ENCODE results near the gene MPDZ. TPM values are rescaled to one million over a fixed set of nuclear protein-coding genes. Genes with fewer than 3 reads are reported as not detected.

MPDZ gene
- total and polyA plus RNA-seq, 9 donors: 24.6 to 69.2 (median 45.9) TPM

- peak overlapping the region; percentile 67 for H3K4me3 ChIP-seq
- peak; percentile 66 to 80 (median 74) for DNase-seq
- peaks cover 2% of the 10 kb centered on the region for H3K4me1 ChIP-seq (ENCODE audit: insufficient read depth)
- intact Hi-C loops (cut with DNase I): no loop called here
- WGBS, 3 donors: 1 to 3% (median 1%) methylated on average over 59 to 67 of the region's 67 CpGs
- peak overlapping the region; percentile 86 to 96 for H3K27ac ChIP-seq
- no peak for TF ChIP-seq EP300 (IDR thresholded peaks at IDR 0.05)
- TF ChIP-seq POLR2A (IDR thresholded peaks at IDR 0.05): no peak
- TF ChIP-seq CTCF (IDR thresholded peaks at IDR 0.05): no peak
- no peaks in the 10 kb centered on the region for H3K36me3 ChIP-seq
- H3K9me3 ChIP-seq: no peaks in the 10 kb centered on the region
- H3K27me3 ChIP-seq: no peaks in the 10 kb centered on the region
These were observed 885 bp downstream of the MPDZ start for GRCh38 chr9:13278368-13279246.

GRCh38 chr9:13278023-13278367 lies 1.5 kb downstream of the MPDZ start:
- no peak for TF ChIP-seq POLR2A (IDR thresholded peaks at IDR 0.05)
- no peak for TF ChIP-seq EP300 (IDR thresholded peaks at IDR 0.05)
- no peak for TF ChIP-seq CTCF (IDR thresholded peaks at IDR 0.05)
- Histone ChIP-seq H3K27ac (peak overlapping the region; percentile 86 to 96), H3K4me1 (ENCODE audit: insufficient read depth) (peaks cover 2% of the 10 kb centered on the region), H3K4me3 (peak overlapping the region; percentile 67), H3K27me3 (no peaks in the 10 kb centered on the region), H3K9me3 (no peaks in the 10 kb centered on the region), H3K36me3 (no peaks in the 10 kb centered on the region)
- DNase-seq: no peak
- intact Hi-C loops (cut with DNase I): no loop called here
- 6 to 14% (median 10%) methylated on average over 10 of the region's 10 CpGs for WGBS, 3 donors

- WGBS, 3 donors: 38 to 43% (median 39%) methylated on average over 4 of the region's 4 CpGs
These were observed 4.4 kb downstream of the MPDZ start for GRCh38 chr9:13274886-13275641.

More at GRCh38 chr9:13274886-13275641, 4.4 kb downstream of the MPDZ start:
- no peak overlapping the region for H3K4me3 ChIP-seq
- no peak overlapping the region for H3K27ac ChIP-seq
- H3K9me3 ChIP-seq: no peaks in the 10 kb centered on the region
- no peak for TF ChIP-seq EP300 (IDR thresholded peaks at IDR 0.05)
- no peak for TF ChIP-seq CTCF (IDR thresholded peaks at IDR 0.05)
- TF ChIP-seq POLR2A (IDR thresholded peaks at IDR 0.05): no peak
- no peaks in the 10 kb centered on the region for H3K27me3 ChIP-seq
- intact Hi-C loops (cut with DNase I): no loop called here
- DNase-seq: no peak
- H3K4me1 ChIP-seq (ENCODE audit: insufficient read depth): peaks cover 2% of the 10 kb centered on the region
- no peaks in the 10 kb centered on the region for H3K36me3 ChIP-seq
